GM19025 (cell line): Measurements from ENCODE around the gene CCDC73.
A peak's percentile ranks its signal among the peaks of the same experiment; 100 is the strongest.
"Not testable (repeated sequence)": the region's sequence is repeated elsewhere in the genome, so short reads cannot be mapped to it uniquely, and the experiment has no call there.

Source experiments
- ATAC-seq: cut with Tn5 transposase; IDR thresholded peaks from one replicate; pipeline ENCODE4 v1.9.1; 2021; ENCODE audit warnings: mild to moderate bottlenecking, low read depth, moderate library complexity; ENCODE audit not compliant: unreplicated experiment

Gene CCDC73

DNA sequence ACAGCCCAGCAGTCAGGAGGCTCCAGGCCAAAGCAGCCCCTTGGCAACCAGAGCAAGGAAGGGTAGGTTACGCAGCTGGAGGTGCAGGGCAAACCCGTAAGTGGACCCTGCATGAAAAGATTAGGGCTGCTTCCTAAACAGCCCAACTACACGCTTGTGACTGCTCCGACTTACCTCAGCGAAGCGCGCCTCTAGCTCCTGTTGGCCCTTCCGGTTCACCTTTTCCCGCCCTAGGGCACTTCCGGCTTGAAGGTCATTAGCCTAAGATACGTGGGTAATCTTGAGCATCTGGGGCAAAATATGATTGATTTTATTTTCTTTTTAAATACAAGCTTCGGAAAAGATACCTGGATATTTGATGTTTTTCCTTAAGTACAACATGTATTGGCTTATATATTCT lies at the start of gene CCDC73:
Gene CCDC73, minus strand, starts transcription at position 224 of the 400 bp plus-strand sequence. CDS start 34,419 bp downstream, outside the sequence.
- ATAC-seq, result no peak

DNA sequence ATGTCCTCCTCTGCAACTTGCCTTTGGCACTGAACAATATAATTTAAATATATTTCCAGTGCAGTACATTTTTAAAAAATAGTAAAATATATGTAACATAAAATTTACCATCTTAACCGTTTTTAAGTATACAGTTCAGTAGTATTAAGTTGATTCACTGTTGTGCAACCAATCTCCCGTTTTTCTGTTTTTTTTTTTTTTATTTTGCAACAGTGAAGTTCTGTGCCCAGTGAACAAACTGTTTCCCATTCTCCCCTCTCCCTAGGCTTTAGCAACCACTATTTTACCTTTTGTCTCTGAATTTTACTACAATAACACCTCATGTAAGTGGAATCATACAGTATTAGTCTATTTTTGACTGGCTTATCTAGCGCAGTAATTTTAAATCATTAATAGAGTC lies 49.1 kb upstream of the CCDC73 start:
- no peak for ATAC-seq

DNA sequence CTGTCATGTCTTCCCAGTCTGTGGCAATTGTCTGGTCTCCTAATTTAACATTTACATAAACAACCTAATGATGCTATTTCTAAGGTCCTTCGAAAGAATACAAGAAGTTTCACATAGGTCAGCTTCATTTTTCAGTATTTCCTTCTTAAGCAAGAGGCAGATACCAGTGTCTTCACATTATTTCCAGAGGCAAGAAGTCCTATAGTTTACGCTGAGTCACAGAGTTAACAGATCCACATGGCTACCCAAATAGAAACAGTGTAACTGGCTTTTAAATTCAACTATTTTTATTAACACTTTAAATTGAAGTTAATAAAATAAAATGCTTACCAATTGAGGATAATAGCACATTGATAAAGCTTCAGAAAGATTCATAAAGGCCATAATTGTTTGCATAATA lies 46.1 kb upstream of the CCDC73 start:
- ATAC-seq, result no peak

DNA sequence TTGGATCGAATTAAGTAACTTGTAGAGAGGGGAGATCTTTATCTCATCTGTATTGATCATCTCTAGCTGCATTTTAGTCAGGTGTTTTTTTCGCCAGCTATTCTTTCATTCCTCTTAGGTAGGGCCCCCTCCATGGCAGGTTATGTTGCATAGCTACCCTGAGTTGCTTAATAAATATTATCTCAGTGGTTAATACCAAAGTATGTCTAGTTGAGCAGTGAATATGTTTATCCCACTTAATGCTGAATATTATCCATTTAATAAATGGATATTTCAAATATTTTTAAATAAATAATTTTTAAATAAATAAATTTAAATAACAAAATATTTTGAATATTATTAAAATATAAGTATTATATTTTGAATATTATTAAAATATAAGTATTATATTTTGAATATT lies 44.8 kb upstream of the CCDC73 start:
- ATAC-seq, result no peak

DNA sequence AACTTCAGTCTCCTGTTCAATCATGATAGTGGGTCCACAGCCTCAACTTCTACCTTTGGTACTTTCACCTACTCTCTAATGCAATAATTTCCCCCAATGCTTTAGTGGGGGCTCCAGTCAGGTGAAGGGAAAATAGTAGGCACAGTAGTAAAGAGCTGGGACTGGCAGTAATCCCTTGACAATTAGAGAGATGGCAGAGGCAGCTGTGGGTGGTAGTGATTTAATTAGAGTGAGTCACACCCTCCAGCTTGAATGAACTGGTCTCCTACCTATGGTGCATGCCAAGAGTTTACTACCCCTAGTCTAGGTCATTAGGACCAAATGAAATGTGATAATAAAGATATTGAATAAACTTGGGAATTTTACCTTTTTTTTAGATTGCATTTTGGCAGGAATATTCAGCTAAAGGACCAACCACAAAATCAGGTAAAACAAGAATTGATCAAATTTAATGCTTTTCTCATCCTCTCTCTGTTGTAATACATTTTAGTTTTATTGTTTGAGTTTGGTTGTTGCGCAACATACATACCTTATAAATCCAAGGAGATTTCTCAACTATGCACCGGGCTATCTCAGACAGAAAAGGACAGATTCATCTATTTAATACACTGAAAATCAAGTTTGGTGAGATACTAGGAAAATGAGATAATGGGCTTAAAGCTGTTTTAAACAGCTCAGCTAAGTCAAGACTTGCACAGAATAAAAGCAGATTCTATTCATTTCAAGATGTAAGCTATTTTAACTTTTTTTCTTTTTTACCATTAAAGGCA lies 44.2 kb upstream of the CCDC73 start:
- no peak for ATAC-seq

DNA sequence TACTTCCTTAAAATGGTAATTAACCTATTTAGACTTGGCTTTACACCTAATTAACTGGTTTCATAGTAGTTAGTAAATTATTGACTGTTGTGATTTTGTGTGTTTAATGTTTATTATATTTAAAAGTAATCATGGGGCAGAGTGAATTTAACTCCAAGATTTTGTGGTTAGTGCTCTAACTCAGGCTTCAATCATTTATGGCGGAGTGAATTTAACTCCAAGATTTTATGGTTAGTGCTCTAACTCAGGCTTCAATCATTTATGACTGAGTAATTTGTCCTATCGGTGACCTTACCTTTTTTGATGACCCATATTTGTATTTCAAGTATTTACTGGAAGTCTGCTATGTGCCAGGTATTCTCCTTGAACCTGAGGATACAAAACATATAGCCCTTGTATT lies 42.5 kb upstream of the CCDC73 start:
- ATAC-seq, result no peak

DNA sequence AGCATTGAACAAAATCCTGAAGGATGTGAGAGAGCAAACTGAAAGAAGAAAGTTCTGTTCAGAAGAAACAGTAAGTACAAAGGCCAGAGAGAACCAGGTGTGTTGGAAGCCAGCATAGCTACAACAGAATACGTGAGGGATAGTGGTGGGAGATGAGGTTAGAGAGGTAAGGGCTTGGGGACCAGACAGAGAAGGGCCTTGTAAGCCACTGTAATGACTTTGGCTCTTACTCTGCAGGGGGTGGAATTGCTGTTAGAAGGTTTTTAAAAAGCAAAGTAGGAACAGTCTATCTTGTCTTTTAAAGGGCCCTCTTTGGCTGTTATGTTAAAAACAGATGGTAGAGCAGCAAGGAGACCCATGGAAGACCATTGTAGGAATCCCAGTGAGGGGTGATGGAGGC lies 39.5 kb upstream of the CCDC73 start:
- ATAC-seq, result no peak

DNA sequence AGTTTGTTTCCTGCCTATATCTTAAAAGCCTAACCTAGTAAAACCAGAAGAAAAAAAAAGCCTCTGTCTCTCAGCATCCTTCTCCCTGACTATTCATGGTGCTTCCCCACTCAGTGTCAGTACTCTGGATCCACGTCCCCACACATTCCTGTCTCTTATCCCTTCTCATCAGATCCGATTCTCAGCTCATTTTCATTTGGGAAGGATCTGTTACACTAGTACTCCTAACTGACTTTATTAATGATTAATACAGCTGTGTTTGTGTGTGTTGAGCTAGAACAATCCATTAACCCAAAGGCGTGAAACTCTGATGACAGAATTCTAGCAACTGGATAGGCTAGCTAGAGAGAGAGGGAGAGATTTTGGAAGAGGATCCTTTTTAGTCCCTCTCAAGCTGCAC lies 36.8 kb upstream of the CCDC73 start:
- ATAC-seq, result no peak

DNA sequence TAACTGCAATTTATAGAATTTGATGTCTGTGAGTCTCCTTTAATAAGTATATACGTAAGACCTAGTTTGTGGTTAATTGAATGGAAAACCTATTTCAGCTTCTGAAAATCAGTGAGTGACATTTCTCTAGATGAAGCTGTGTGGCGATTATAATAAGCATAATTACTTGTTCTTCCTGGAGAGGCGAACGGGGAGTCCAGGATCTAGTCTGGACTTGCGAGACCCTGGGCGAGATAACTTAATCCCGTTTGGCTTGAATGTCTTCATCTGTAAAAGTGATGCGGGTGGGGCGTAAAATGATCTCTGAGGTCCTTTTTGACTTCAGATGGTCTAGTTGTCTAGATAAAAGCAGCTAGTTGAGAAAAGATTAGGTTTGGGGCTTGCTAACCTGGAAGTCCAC lies 36.3 kb upstream of the CCDC73 start:
- no peak for ATAC-seq

DNA sequence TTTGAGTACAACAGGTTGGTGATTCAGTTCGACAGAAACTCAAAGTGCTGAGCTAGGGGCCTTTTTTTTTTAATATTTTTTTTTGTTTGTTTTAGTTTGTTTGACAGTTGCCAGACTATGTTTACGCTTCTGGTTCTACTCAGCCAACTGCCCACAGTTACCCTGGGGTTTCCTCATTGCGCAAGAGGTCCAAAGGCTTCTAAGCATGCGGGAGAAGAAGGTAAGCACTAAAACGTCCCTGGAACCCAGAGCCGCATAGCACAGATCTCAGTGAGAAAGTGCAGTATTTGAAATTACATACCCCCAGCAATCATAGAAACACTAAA lies 35.9 kb upstream of the CCDC73 start:
- no peak for ATAC-seq

DNA sequence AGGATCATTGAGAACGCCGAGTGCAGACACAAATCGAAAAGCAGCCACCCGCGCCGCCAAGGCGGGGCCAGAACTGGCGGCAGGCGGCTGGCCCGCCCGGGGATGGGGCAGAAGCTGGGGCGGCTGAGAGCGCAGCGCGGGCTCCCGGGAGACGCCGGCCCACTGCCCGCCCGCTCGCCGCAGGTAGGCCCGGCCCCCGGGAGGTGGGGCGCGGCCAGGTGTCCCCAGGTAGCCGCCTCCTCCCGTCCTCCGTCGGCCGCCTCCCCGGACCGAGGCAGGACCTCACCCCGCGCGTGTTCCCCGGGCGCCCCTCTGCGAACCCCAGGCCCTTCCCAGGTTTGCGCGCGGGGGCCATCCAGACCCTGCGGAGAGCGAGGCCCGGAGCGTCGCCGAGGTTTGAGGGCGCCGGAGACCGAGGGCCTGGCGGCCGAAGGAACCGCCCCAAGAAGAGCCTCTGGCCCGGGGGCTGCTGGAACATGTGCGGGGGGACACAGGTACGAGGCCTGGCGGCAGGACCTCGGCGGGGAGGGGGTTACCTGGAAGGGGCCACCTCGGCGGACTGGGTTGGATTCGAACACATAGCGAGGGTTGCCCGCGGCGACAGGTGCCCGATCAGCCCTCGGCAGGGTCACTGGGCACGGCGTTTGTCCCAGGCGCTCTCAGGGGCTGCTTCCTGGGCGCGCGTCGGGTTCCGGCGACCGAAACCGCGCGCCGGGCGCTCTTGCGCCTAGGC lies 35.4 kb upstream of the CCDC73 start, which contains the start of gene PRRG4:
Gene PRRG4, plus strand, starts transcription at position 248 of the 733 bp plus-strand sequence. CDS start 603 bp downstream, outside the sequence.
- ATAC-seq, result peak; percentile 81

DNA sequence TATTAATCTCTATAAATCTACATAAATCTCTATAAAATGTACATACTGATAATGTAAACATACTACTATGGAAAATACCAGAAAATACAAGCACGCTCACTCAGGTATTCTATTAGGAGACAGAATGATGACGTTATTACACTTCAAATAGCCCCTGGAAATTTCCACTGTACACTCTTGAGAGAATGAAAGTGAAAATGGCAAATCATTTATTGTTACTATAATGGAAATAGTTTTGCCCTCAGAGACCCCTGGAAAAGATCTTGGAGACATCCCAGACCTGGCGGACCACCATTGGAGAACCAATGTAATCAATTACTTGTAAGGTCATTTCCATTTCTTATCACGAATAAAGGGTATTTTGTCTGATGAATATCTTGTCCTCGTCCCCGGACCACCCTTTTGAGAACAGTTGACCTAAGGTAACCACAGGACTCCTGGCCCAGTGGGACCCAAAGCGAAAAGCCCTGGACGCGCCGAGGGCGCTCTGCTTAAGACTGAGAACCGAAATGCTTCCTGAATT lies 34.8 kb upstream of the CCDC73 start:
- peak; percentile 34 for ATAC-seq

DNA sequence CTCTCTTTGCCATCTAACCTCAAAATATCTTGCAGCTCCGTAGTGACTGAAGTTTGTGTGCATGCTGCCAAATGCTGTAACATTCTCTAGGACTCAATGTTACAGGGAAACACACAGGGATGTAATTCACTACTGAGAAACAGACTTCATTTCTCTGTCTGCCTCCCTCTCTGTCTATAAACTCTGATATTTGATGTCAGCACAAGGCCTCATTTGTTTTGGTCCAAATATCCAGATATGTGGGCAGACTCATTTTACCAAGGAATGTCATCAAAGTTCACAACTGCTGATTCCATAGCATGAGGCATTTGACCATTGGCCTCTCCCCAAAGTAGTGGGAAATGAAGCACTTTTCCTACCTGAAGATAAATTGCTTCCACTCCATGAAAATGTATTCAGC lies 32.8 kb upstream of the CCDC73 start:
- ATAC-seq, result no peak

DNA sequence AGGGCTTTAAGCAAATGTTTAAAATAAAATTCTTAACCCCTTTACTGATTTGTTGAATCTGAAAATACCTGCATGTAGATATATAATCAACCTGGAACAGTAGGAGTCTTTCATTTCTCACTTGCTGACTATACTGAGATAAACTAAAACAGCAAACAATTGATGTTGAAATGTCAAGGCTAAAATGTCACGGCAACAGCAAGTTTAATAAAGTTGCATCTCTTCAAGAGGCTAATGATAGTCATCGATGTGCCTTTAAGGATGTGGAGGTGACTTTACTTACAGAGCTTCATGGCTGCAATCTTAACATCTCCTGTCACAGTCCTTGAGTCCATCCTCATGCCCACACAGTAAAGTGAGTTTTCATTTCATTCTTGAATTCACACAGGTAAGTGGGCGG lies 31.7 kb upstream of the CCDC73 start:
- ATAC-seq, result no peak

DNA sequence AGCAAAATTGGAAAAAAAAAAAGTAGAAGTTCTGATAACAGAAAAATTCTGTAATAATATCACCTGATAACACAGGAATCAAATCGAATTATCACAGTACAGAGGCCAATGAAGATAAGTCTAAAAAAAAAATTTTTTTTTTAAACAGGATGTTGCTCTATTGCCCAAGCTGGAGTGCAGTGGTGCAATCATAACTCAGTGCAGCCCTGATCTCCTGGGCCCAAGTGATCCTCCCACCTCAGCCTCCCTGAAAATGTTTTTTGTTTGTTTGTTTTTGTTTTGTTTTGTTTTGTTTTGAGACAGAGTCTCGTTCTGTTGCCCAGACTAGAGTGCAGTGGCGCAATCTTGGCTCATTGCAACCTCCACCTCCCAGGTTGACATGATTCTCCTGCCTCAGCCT lies 29.2 kb upstream of the CCDC73 start:
- ATAC-seq, result not testable (repeated sequence)

DNA sequence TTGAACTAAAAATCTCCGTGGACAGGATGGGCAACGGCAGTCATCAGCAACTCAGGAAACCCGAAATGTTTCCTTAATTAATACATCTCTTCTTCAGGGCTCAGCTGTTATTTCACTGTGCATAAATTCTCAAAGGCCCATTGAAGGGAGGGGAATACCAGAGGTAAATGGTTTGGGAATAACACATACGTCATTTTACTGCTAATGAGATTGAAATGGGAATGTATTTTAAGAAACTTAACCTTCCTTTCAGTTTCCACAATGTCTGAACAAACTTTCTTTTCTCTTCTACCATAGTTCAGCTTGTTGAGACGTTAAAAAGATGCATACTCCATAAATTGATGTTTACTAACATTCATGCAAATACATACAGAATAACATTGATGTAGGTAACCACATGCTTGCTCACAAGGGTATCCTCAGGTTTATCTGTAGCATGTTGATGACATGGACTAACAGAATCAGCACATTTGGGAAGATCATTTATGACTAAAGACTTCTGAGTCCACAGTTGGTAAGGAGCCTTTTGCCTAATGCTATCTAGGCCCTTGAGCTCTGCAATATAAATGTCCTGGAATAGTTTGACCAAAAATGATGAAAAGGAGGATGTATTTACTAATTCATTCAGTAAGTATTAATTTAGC lies 27.6 kb upstream of the CCDC73 start:
- peak; percentile 61 for ATAC-seq

DNA sequence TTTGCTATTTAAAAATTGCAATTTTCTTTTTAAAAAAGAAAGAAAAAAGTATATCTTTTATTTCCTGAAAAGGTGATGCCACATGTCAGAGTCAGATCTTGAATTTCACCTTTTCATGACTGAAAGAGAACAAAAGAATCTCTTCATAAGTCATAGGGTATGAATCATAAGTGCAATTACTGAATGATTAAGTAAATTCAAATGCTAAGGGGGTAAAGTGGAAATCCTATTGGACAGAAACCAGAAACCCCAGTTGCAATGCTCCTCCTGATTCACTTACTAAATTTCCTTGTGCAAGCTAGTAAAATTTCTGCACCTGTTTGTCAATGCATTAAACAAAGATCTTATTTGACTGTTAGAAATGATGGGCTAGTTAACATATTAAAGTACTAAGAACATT lies 27.1 kb upstream of the CCDC73 start:
- no peak for ATAC-seq

DNA sequence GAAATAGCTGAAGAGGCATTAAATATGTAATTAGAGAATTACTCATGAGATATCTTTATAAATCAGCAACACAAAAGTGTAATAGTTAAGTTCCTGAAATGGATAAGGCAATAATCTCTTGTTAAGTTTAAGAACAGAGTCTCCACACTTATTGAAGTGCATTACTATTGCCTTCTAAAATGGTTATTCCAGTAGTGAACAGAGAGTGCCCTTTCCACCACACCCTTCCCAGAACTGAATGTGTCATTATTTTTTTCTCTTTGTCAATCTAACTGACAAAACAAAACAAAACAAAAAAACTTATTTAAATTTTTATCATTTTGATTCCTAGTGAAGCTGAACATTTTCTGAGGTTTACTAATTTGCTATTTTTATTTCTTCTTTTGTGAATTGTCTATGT lies 26.0 kb upstream of the CCDC73 start:
- no peak for ATAC-seq

DNA sequence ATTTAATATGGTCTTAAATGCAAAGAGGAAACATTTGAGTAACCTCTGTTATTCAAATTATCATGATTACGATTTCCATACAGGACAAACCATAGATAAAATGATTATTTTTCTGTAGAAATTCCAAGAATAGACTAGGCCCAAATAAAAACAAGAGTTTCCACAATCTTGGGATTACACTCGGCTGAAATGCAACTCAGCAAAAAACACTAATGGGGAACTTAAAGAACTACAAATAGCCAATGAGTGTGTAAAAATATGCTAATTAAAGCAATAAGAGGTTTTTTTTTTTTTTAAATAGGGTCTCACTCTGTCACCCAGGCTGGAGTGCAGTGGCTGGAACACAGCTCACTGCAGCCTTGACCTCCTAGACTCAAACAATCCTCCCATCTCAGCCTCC lies 24.7 kb upstream of the CCDC73 start:
- no peak for ATAC-seq

DNA sequence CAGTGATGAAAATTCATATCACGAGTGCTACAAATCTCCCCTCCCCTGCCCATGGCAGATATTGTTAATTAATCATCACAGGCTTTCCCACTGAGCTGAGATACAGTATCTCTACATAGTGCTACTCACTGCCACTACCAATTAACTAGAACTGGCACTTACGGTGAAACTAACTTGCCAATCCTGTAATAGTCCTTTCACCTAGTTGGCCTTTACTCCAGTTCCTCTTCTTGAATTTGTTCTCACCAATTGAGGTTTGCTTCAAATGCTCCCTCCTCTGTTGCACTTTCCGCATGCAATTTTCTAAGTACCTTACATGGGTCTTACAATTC lies 23.4 kb upstream of the CCDC73 start:
- ATAC-seq, result no peak

DNA sequence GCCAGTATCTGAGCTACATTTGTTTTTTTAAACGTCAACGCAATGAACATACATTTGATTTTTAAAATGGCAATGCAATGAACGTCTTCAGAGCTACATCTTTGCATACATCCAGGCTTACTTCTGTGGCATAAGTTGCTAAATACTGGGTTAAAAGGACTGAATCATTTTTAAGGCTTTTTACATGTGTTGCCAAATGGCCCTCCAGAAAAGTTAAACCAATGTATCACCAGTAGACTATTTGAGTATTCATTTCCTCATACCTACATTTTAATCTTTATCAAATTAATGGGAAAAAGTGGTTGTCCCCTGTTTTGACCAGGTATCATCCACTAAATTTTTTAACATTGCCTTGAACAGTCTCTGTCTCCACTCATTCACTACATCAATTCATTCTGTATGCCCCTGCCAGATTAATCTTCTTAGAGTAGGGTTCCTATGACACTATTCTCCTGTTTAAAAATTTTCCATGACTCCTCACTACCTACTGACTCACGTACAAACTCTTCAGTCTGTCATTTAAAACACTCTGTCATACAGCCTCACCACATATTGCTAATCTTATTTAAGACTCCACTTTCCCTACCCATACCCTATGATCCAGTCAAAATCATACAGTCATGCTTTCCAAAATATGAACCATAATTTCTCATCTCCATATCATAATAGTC lies 22.9 kb upstream of the CCDC73 start:
- no peak for ATAC-seq
